ENCODE results near the gene FTO.

GRCh38 chr16:54033747-54034146 lies 329.8 kb downstream of the FTO start:
- no peak for TF ChIP-seq CTCF (IDR thresholded peaks at IDR 0.05; ENCODE audit: poor library complexity)
- no peak for TF ChIP-seq EZH2 (IDR thresholded peaks at IDR 0.05; ENCODE audit: borderline replicate concordance)

Data from hepatocyte (in vitro differentiated cells).